Measurements from ENCODE around the gene ABCA2. TPM values are rescaled to one million over a fixed set of nuclear protein-coding genes. Genes with fewer than 3 reads are reported as not detected.

ABCA2 gene
- polyA plus RNA-seq, 2 donors, result 7.7 to 14.7 TPM

GRCh38 chr9:137054932-137055384, 26.9 kb upstream of the ABCA2 start:
- 67% methylated on average over 17 of the region's 17 CpGs for WGBS, 2 donors
- Histone ChIP-seq H3K27me3 (ENCODE audit: control insufficient read depth in 1 of 2, insufficient read depth in 2 of 2, low read length in 2 of 2) (peaks cover 0 to 2% of the 10 kb centered on the region in 2 donors), H3K9me3 (ENCODE audit: control insufficient read depth in 2 of 2, insufficient read depth in 1 of 2, low read depth in 1 of 2, low read length in 1 of 2) (peaks cover 0 to under 1% of the 10 kb centered on the region in 2 donors), H3K4me1 (ENCODE audit: control insufficient read depth in 2 of 2, insufficient read depth in 2 of 2, low read length in 1 of 2) (peaks cover 4 to 27% of the 10 kb centered on the region in 2 donors), H3K36me3 (ENCODE audit: control insufficient read depth in 2 of 2, insufficient read depth in 2 of 2, low read length in 1 of 2) (no peaks in the 10 kb centered on the region), H3K27ac (ENCODE audit: low read depth in 2 of 2, low read length in 1 of 2) (peak overlapping the region in 1 of 2 donors; percentile 38), H3K4me3 (ENCODE audit: low read depth in 1 of 2, low read length in 2 of 2) (no peak overlapping the region)

DNA sequence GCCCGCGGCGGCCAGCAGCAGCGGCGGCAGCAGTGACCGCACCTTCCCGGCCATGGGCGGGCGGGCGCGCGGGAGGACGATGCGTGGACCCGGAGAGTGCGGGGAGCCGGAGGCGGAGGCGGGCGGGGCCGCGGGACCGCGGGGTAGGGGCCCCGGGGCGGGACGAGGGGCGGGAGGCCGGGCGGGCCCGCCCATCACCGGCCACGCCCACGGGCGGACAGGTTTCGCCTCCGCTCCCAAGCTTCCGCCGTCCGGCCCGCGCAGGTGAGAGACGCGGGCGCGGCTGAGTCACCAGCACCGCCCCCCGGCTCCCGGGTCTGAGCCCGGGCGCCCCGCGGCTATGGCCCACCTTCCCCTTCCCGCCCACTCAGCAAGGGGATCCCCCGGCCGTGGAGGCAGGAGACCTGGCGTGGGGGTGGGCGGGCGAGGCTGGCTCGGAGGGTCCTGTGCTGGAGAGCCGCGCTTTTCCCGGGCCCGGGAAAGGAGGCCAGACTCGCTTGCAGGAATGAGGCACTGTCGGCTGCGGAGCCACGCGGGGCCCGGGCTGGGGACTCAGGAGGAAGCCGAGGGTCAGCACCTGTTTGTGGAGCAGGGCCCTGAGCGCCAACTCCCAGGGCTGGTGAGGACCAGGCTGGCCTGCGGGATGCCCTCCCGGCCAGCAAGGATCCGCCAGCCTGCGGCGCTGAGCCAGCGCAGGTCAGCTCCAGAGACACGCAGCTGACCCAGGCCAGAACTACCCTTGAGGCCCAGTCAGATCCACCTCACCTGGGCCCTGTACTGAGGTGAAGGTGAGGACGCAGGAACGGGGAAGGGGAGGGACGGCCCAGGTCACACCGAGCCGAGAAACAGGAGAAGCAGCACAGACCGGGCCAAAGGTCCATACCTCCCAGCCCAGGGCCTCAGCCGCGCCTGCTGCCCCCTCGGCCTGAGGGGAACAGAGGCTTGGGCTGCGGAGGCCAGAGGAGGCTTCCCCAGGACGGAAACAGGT, 26.2 kb upstream of the ABCA2 start, which contains the start of gene ENTPD2:
ENTPD2 (minus strand) TSS at position 118 of the 988 bp plus-strand sequence; CDS start at position 54, 64 bp downstream.
- Histone ChIP-seq H3K4me3 (ENCODE audit: low read depth in 1 of 2, low read length in 2 of 2) (peak within 1 kb of the TSS; percentile 34 to 61), H3K9me3 (ENCODE audit: control insufficient read depth in 2 of 2, insufficient read depth in 1 of 2, low read depth in 1 of 2, low read length in 1 of 2) (peaks cover 0 to 2% of the 10 kb centered on the region in 2 donors), H3K27me3 (ENCODE audit: control insufficient read depth in 1 of 2, insufficient read depth in 2 of 2, low read length in 2 of 2) (peaks cover 0 to 4% of the 10 kb centered on the region in 2 donors), H3K36me3 (ENCODE audit: control insufficient read depth in 2 of 2, insufficient read depth in 2 of 2, low read length in 1 of 2) (no peaks in the 10 kb centered on the region), H3K4me1 (ENCODE audit: control insufficient read depth in 2 of 2, insufficient read depth in 2 of 2, low read length in 1 of 2) (peaks cover 4 to 27% of the 10 kb centered on the region in 2 donors), H3K27ac (ENCODE audit: low read depth in 2 of 2, low read length in 1 of 2) (peak within 1 kb of the TSS; percentile 18 to 22)
- WGBS, 2 donors, result 17 to 20% methylated on average over 68 to 90 of the region's 90 CpGs

GRCh38 chr9:137052998-137053943, 25.2 kb upstream of the ABCA2 start:
- peaks cover 0 to 2% of the 10 kb centered on the region in 2 donors for H3K9me3 ChIP-seq (ENCODE audit: control insufficient read depth in 2 of 2, insufficient read depth in 1 of 2, low read depth in 1 of 2, low read length in 1 of 2)
- no peak overlapping the region for H3K27ac ChIP-seq (ENCODE audit: low read depth in 2 of 2, low read length in 1 of 2)
- no peaks in the 10 kb centered on the region for H3K36me3 ChIP-seq (ENCODE audit: control insufficient read depth in 2 of 2, insufficient read depth in 2 of 2, low read length in 1 of 2)
- H3K4me3 ChIP-seq (ENCODE audit: low read depth in 1 of 2, low read length in 2 of 2), result peak overlapping the region; percentile 34 to 61
- H3K4me1 ChIP-seq (ENCODE audit: control insufficient read depth in 2 of 2, insufficient read depth in 2 of 2, low read length in 1 of 2), result peaks cover 4 to 31% of the 10 kb centered on the region in 2 donors
- 16 to 18% methylated on average over 58 to 71 of the region's 71 CpGs for WGBS, 2 donors
- H3K27me3 ChIP-seq (ENCODE audit: control insufficient read depth in 1 of 2, insufficient read depth in 2 of 2, low read length in 2 of 2), result peaks cover 0 to 4% of the 10 kb centered on the region in 2 donors

GRCh38 chr9:137052293-137052692, 24.3 kb upstream of the ABCA2 start:
- Histone ChIP-seq H3K9me3 (ENCODE audit: control insufficient read depth in 2 of 2, insufficient read depth in 1 of 2, low read depth in 1 of 2, low read length in 1 of 2) (peaks cover 0 to 2% of the 10 kb centered on the region in 2 donors), H3K27me3 (ENCODE audit: control insufficient read depth in 1 of 2, insufficient read depth in 2 of 2, low read length in 2 of 2) (peaks cover 0 to 4% of the 10 kb centered on the region in 2 donors), H3K4me1 (ENCODE audit: control insufficient read depth in 2 of 2, insufficient read depth in 2 of 2, low read length in 1 of 2) (peaks cover 4 to 31% of the 10 kb centered on the region in 2 donors), H3K27ac (ENCODE audit: low read depth in 2 of 2, low read length in 1 of 2) (no peak overlapping the region), H3K36me3 (ENCODE audit: control insufficient read depth in 2 of 2, insufficient read depth in 2 of 2, low read length in 1 of 2) (no peaks in the 10 kb centered on the region), H3K4me3 (ENCODE audit: low read depth in 1 of 2, low read length in 2 of 2) (no peak overlapping the region)
- WGBS, 2 donors, result 70 to 81% methylated on average over 8 of the region's 8 CpGs

DNA sequence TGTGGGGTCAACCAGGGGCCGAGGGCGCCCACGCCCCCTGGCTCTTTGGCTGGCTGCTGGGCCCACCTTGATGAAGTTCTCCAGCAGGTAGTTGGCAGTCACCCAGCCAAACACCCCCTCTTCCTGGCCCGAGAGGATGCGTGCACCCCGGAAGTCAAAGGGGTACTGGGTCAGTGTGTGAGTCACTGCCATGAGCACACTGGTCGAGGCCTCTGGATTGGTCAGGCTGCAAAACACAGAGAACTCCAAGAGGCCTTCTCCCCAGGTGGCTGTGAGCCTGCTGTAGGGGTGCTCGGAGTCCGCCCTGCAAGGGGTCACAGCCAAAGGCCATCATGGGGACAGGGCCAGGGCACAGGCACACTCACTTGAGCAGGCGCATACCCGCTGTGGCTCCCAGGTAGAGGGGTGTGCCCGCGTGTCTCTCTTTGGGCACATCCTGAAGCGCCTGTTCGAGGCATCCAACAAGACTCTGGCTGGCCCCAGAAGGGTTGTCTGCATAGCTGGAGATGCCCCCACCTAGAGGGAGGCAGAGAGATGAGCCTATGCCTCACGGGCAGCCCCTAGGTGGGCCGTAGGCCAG, 23.2 kb upstream of the ABCA2 start:
- Histone ChIP-seq H3K4me3 (ENCODE audit: low read depth in 1 of 2, low read length in 2 of 2) (no peak overlapping the region), H3K36me3 (ENCODE audit: control insufficient read depth in 2 of 2, insufficient read depth in 2 of 2, low read length in 1 of 2) (no peaks in the 10 kb centered on the region), H3K27me3 (ENCODE audit: control insufficient read depth in 1 of 2, insufficient read depth in 2 of 2, low read length in 2 of 2) (peaks cover 0 to 4% of the 10 kb centered on the region in 2 donors), H3K27ac (ENCODE audit: low read depth in 2 of 2, low read length in 1 of 2) (no peak overlapping the region), H3K9me3 (ENCODE audit: control insufficient read depth in 2 of 2, insufficient read depth in 1 of 2, low read depth in 1 of 2, low read length in 1 of 2) (peaks cover 0 to 2% of the 10 kb centered on the region in 2 donors), H3K4me1 (ENCODE audit: control insufficient read depth in 2 of 2, insufficient read depth in 2 of 2, low read length in 1 of 2) (peaks cover 7 to 34% of the 10 kb centered on the region in 2 donors)
- 89 to 92% methylated on average over 17 of the region's 17 CpGs for WGBS, 2 donors

GRCh38 chr9:137050570-137050969, 22.5 kb upstream of the ABCA2 start:
- Histone ChIP-seq H3K4me3 (ENCODE audit: low read depth in 1 of 2, low read length in 2 of 2) (no peak overlapping the region), H3K9me3 (ENCODE audit: control insufficient read depth in 2 of 2, insufficient read depth in 1 of 2, low read depth in 1 of 2, low read length in 1 of 2) (peaks cover 0 to 2% of the 10 kb centered on the region in 2 donors), H3K27ac (ENCODE audit: low read depth in 2 of 2, low read length in 1 of 2) (no peak overlapping the region), H3K27me3 (ENCODE audit: control insufficient read depth in 1 of 2, insufficient read depth in 2 of 2, low read length in 2 of 2) (peaks cover 0 to 4% of the 10 kb centered on the region in 2 donors), H3K4me1 (ENCODE audit: control insufficient read depth in 2 of 2, insufficient read depth in 2 of 2, low read length in 1 of 2) (peaks cover 5 to 35% of the 10 kb centered on the region in 2 donors), H3K36me3 (ENCODE audit: control insufficient read depth in 2 of 2, insufficient read depth in 2 of 2, low read length in 1 of 2) (no peaks in the 10 kb centered on the region)
- 83 to 89% methylated on average over 5 of the region's 5 CpGs for WGBS, 2 donors

DNA sequence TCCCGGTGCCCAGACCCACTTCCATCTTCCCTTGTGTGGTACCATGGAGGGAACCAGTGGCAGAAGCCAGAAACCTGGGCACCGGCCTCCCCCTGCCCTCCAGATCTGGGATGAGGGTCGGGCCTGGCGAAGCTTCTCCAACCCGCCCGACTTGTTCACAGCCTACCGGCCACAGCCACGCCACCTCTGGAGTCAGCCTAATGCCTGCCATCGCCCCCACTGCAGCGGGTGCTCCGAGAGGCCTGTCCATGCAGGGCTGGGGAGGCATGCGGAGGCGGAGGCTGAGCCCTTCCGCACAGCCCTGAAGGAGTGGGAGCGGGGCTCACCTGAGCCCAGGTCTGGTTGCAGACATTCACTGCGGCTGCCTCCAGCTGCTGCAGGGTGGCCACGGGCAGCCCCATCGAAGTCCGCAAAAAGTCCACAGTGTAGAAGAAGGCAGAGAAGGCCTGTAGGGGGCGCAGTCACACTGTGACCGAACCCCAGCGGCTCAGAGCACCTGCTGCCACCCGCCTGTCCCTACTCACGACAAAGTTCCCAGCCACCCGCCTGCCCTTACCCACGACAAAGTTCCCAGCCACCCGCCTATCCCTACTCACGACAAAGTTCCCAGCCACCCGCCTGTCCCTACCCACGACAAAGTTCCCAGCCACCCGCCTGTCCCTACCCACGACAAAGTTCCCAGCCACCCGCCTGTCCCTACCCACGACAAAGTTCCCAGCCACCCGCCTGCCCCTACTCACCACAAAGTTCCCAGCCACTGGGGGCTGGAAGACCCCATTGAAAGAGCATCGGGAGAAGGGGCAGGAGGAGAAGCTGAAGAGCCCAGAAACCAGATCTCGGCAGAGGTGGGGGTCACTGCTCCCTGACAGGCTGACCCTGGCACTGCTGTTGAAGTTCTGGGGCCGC, 21.8 kb upstream of the ABCA2 start:
- Histone ChIP-seq H3K36me3 (ENCODE audit: control insufficient read depth in 2 of 2, insufficient read depth in 2 of 2, low read length in 1 of 2) (no peaks in the 10 kb centered on the region), H3K4me3 (ENCODE audit: low read depth in 1 of 2, low read length in 2 of 2) (no peak overlapping the region), H3K4me1 (ENCODE audit: control insufficient read depth in 2 of 2, insufficient read depth in 2 of 2, low read length in 1 of 2) (peaks cover 8 to 35% of the 10 kb centered on the region in 2 donors), H3K27ac (ENCODE audit: low read depth in 2 of 2, low read length in 1 of 2) (no peak overlapping the region), H3K9me3 (ENCODE audit: control insufficient read depth in 2 of 2, insufficient read depth in 1 of 2, low read depth in 1 of 2, low read length in 1 of 2) (peaks cover 0 to 2% of the 10 kb centered on the region in 2 donors), H3K27me3 (ENCODE audit: control insufficient read depth in 1 of 2, insufficient read depth in 2 of 2, low read length in 2 of 2) (peaks cover 0 to 7% of the 10 kb centered on the region in 2 donors)
- WGBS, 2 donors, result 44 to 45% methylated on average over 38 of the region's 38 CpGs

Measured in esophagus (tissue), 2 donors.